HG03342 (cell line): Measurements from ENCODE around the gene ABCF2.

Source experiments
- ATAC-seq: cut with Tn5 transposase; IDR thresholded peaks from one replicate; pipeline ENCODE4 v1.9.1; 2021; ENCODE audit warnings: mild to moderate bottlenecking, moderate library complexity; ENCODE audit not compliant: unreplicated experiment

The ABCF2 gene

GRCh38 chr7:151226875-151227782, at the start of gene ABCF2:
Gene ABCF2, minus strand, starts transcription at chr7:151227205. Its CDS starts 747 bp downstream, at chr7:151226458.
- peak; percentile 99 for ATAC-seq

GRCh38 chr7:151275813-151276577, 49.0 kb upstream of the ABCF2 start:
- ATAC-seq: no peak

- ATAC-seq: no peak
Measured at GRCh38 chr7:151274936-151275812, 48.2 kb upstream of the ABCF2 start.

- ATAC-seq: no peak
Measured at GRCh38 chr7:151274396-151274795, 47.4 kb upstream of the ABCF2 start.

- no peak for ATAC-seq
Measured at GRCh38 chr7:151273651-151274390, 46.8 kb upstream of the ABCF2 start.

- ATAC-seq: no peak
Measured at GRCh38 chr7:151272877-151273276, 45.9 kb upstream of the ABCF2 start.

- no peak for ATAC-seq
Measured at GRCh38 chr7:151272405-151272804, 45.4 kb upstream of the ABCF2 start.

- no peak for ATAC-seq
Measured at GRCh38 chr7:151271699-151272355, 44.8 kb upstream of the ABCF2 start.

- ATAC-seq: no peak
Measured at GRCh38 chr7:151269511-151269910, 42.5 kb upstream of the ABCF2 start.

- ATAC-seq: no peak
Measured at GRCh38 chr7:151265351-151265931, 38.4 kb upstream of the ABCF2 start.

GRCh38 chr7:151264615-151265014, 37.6 kb upstream of the ABCF2 start:
- no peak for ATAC-seq

- ATAC-seq: no peak
Measured at GRCh38 chr7:151261529-151261928, 34.5 kb upstream of the ABCF2 start.

GRCh38 chr7:151260883-151261282, 33.9 kb upstream of the ABCF2 start:
- ATAC-seq: no peak

GRCh38 chr7:151260471-151260870, 33.5 kb upstream of the ABCF2 start:
- ATAC-seq: no peak

- ATAC-seq: no peak
Measured at GRCh38 chr7:151257990-151258389, 31.0 kb upstream of the ABCF2 start.

GRCh38 chr7:151256410-151257045, 29.5 kb upstream of the ABCF2 start:
- ATAC-seq: no peak

- ATAC-seq: no peak
Measured at GRCh38 chr7:151255390-151255789, 28.4 kb upstream of the ABCF2 start.

- ATAC-seq: no peak
Measured at GRCh38 chr7:151254851-151255250, 27.8 kb upstream of the ABCF2 start.

GRCh38 chr7:151254316-151254715, 27.3 kb upstream of the ABCF2 start:
- ATAC-seq: no peak
